A549 (cell line): ENCODE data around the gene TRMT1L.

Experiments used
- CEBPB ChIP-seq, 2 experiments: fragments of >200 bp in 1 of 2; sonication (Bioruptor Twin) in 1 of 2; formaldehyde crosslinking in 1 of 2; IDR thresholded peaks; 2 replicates each; pipeline ENCODE4 v1.6.1; 2012 to 2016
- POLR2A ChIP-seq: IDR thresholded peaks from 2 replicates; pipeline ENCODE4 v1.6.1; 2012; ENCODE audit warnings: mild to moderate bottlenecking, low read length
- TF ChIP-seq, protein P1 (sequence below): IDR thresholded peaks from 2 replicates; pipeline ENCODE4 v1.6.1; 2012
- TF ChIP-seq, protein P2 (sequence below): fragments of >200 bp; sonication (Bioruptor Twin); formaldehyde crosslinking; IDR thresholded peaks from 3 replicates; pipeline ENCODE4 v1.5.1; 2016

DNA sequence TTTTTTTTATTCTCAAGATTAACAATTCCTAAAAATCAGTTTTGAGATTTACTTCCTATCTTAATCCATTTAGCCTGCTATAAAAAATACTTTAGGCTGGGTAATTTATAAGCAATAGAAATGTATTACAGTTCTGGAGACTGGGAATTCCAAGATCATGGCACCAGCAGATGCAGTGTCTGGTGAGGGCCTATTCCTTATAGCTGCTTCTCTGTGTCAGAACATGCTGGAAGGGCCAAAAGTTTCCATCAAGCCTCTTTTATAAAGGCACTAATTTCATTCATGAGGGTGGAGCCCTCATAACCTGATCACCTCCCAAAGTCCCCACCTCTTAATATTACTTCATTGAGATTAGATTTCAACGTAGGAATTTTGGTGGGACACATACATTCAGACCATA lies 69.7 kb downstream of the TRMT1L start:
- TF ChIP-seq CEBPB (IDR thresholded peaks at IDR 0.05) (no peak), POLR2A (no peak)
- TF ChIP-seq, protein P1, sequence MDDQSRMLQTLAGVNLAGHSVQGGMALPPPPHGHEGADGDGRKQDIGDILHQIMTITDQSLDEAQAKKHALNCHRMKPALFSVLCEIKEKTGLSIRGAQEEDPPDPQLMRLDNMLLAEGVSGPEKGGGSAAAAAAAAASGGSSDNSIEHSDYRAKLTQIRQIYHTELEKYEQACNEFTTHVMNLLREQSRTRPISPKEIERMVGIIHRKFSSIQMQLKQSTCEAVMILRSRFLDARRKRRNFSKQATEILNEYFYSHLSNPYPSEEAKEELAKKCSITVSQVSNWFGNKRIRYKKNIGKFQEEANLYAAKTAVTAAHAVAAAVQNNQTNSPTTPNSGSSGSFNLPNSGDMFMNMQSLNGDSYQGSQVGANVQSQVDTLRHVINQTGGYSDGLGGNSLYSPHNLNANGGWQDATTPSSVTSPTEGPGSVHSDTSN = no peak
- TF ChIP-seq, protein P2, sequence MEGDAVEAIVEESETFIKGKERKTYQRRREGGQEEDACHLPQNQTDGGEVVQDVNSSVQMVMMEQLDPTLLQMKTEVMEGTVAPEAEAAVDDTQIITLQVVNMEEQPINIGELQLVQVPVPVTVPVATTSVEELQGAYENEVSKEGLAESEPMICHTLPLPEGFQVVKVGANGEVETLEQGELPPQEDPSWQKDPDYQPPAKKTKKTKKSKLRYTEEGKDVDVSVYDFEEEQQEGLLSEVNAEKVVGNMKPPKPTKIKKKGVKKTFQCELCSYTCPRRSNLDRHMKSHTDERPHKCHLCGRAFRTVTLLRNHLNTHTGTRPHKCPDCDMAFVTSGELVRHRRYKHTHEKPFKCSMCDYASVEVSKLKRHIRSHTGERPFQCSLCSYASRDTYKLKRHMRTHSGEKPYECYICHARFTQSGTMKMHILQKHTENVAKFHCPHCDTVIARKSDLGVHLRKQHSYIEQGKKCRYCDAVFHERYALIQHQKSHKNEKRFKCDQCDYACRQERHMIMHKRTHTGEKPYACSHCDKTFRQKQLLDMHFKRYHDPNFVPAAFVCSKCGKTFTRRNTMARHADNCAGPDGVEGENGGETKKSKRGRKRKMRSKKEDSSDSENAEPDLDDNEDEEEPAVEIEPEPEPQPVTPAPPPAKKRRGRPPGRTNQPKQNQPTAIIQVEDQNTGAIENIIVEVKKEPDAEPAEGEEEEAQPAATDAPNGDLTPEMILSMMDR = no peak
